Measurements from ENCODE around the gene STK38.

- TF ChIP-seq REST (IDR thresholded peaks at IDR 0.05; ENCODE audit: insufficient read depth in 1 of 2, low read depth in 2 of 2, low read length in 2 of 2) (no peak), SIN3A (IDR thresholded peaks at IDR 0.05; ENCODE audit: borderline replicate concordance, insufficient read depth, low read length) (no peak), POLR2AphosphoS5 (IDR thresholded peaks at IDR 0.05; ENCODE audit: low read depth, low read length) (no peak), TAF1 (IDR thresholded peaks at IDR 0.05; ENCODE audit: borderline replicate concordance, insufficient read depth, low read length) (no peak)
These were observed 59.6 kb downstream of the STK38 start for GRCh38 chr6:36487698-36488097.
